GDM1 (cell line): ENCODE results near the gene KRT79.
A peak's percentile ranks its signal among the peaks of the same experiment; 100 is the strongest.
"Not testable (repeated sequence)": the region's sequence is repeated elsewhere in the genome, so short reads cannot be mapped to it uniquely, and the experiment has no call there.

Experiments
- DNase-seq: peaks from one replicate; lab custom pipeline; 2025; lab: John Stamatoyannopoulos, UW

Gene KRT79

GRCh38 chr12:52860102-52860823 is 26.2 kb upstream of the KRT79 start:
- DNase-seq = no peak

- DNase-seq = no peak
Measured at GRCh38 chr12:52857500-52857899, 23.4 kb upstream of the KRT79 start.

- DNase-seq = no peak
Measured at GRCh38 chr12:52856787-52857186, 22.7 kb upstream of the KRT79 start.

- not testable (repeated sequence) for DNase-seq
Measured at GRCh38 chr12:52856077-52856476, 22.0 kb upstream of the KRT79 start.

- no peak for DNase-seq
Measured at GRCh38 chr12:52851787-52852186, 17.7 kb upstream of the KRT79 start.

GRCh38 chr12:52850681-52851080 is 16.6 kb upstream of the KRT79 start:
- no peak for DNase-seq

- DNase-seq = no peak
Measured at GRCh38 chr12:52849511-52849910, 15.4 kb upstream of the KRT79 start.

GRCh38 chr12:52848661-52849255 is 14.6 kb upstream of the KRT79 start, which contains the start of gene KRT78:
KRT78 (minus strand) TSS chr12:52848994; CDS start chr12:52848930, 64 bp downstream.
- DNase-seq = no peak

GRCh38 chr12:52847335-52848102 is 13.4 kb upstream of the KRT79 start:
- no peak for DNase-seq

GRCh38 chr12:52846356-52846970 is 12.4 kb upstream of the KRT79 start:
- DNase-seq = no peak

- DNase-seq = no peak
Measured at GRCh38 chr12:52845946-52846345, 11.8 kb upstream of the KRT79 start.

GRCh38 chr12:52844386-52844785 is 10.3 kb upstream of the KRT79 start:
- DNase-seq = no peak

GRCh38 chr12:52839436-52840105 is 5.5 kb upstream of the KRT79 start:
- no peak for DNase-seq

- peak; percentile 14 for DNase-seq
Measured at GRCh38 chr12:52838609-52839435, 4.7 kb upstream of the KRT79 start.

GRCh38 chr12:52837781-52838608 is 3.9 kb upstream of the KRT79 start:
- DNase-seq = no peak

- DNase-seq = no peak
Measured at GRCh38 chr12:52837413-52837741, 3.3 kb upstream of the KRT79 start.

- no peak for DNase-seq
Measured at GRCh38 chr12:52836491-52837412, 2.6 kb upstream of the KRT79 start.

- peak; percentile 62 for DNase-seq
Measured at GRCh38 chr12:52836042-52836466, 1.9 kb upstream of the KRT79 start.
